GM21737 (cell line): Measurements from ENCODE around the gene IL5.
"Not testable (repeated sequence)": the region's sequence is repeated elsewhere in the genome, so short reads cannot be mapped to it uniquely, and the experiment has no call there.

ENCODE experiments used
- ATAC-seq: cut with Tn5 transposase; IDR thresholded peaks from one replicate; pipeline ENCODE4 v1.9.1; 2021; ENCODE audit warnings: mild to moderate bottlenecking, moderate library complexity; ENCODE audit not compliant: unreplicated experiment

IL5 gene

GRCh38 chr5:132543472-132544201, at the start of gene IL5:
TSS of gene IL5 (minus strand) at chr5:132543522. CDS start at chr5:132543478, 44 bp downstream.
- no peak for ATAC-seq

- no peak for ATAC-seq
These were observed 49.2 kb upstream of the IL5 start for GRCh38 chr5:132592521-132592920.

GRCh38 chr5:132591145-132591544, 47.8 kb upstream of the IL5 start:
- ATAC-seq = no peak

- ATAC-seq = no peak
These were observed 46.1 kb upstream of the IL5 start for GRCh38 chr5:132589467-132589866.

GRCh38 chr5:132586063-132586462, 42.7 kb upstream of the IL5 start:
- no peak for ATAC-seq

- ATAC-seq = not testable (repeated sequence)
These were observed 41.2 kb upstream of the IL5 start for GRCh38 chr5:132584560-132584959.

- no peak for ATAC-seq
These were observed 32.8 kb upstream of the IL5 start for GRCh38 chr5:132576123-132576522.

- ATAC-seq = no peak
These were observed 23.3 kb upstream of the IL5 start for GRCh38 chr5:132566657-132567056.

GRCh38 chr5:132564555-132564954, 21.2 kb upstream of the IL5 start:
- not testable (repeated sequence) for ATAC-seq

- ATAC-seq = no peak
These were observed 18.3 kb upstream of the IL5 start for GRCh38 chr5:132561601-132562000.

- ATAC-seq = no peak
These were observed 16.2 kb upstream of the IL5 start for GRCh38 chr5:132559383-132560060.

GRCh38 chr5:132557478-132558172, 14.3 kb upstream of the IL5 start:
- no peak for ATAC-seq

- ATAC-seq = peak; percentile 97
These were observed 13.6 kb upstream of the IL5 start, which contains the start of gene RAD50 for GRCh38 chr5:132556763-132557477. TSS of gene RAD50 (plus strand) at chr5:132556977. CDS start at chr5:132557325, 348 bp downstream.

GRCh38 chr5:132556153-132556762, 12.9 kb upstream of the IL5 start:
- no peak for ATAC-seq

GRCh38 chr5:132549576-132549975, 6.3 kb upstream of the IL5 start:
- no peak for ATAC-seq

GRCh38 chr5:132548834-132549233, 5.5 kb upstream of the IL5 start:
- not testable (repeated sequence) for ATAC-seq

GRCh38 chr5:132547269-132547668, 3.9 kb upstream of the IL5 start:
- ATAC-seq = no peak

GRCh38 chr5:132546108-132546507, 2.8 kb upstream of the IL5 start:
- ATAC-seq = no peak

GRCh38 chr5:132540764-132541163, 2.6 kb downstream of the IL5 start:
- ATAC-seq = no peak

- ATAC-seq = no peak
These were observed 3.2 kb downstream of the IL5 start for GRCh38 chr5:132540149-132540548.

- no peak for ATAC-seq
These were observed 3.6 kb downstream of the IL5 start for GRCh38 chr5:132539716-132540115.
